Loucy (cell line): ENCODE results near the gene TTC21B.

Experiments used
- H2AFZ ChIP-seq: fragments of 200-600 bp; sonication (generic); 2 replicates; pipeline ENCODE4 v1.6.0; 2016; ENCODE audit warnings: antibody characterized with exemption, mild to moderate bottlenecking, low read length, moderate library complexity
- H3F3A ChIP-seq: fragments of 200-600 bp; 2 replicates; pipeline ENCODE4 v1.6.0; 2016; ENCODE audit warnings: antibody characterized with exemption, low read depth, mild to moderate bottlenecking
- H3K27me3 ChIP-seq: fragments of 200-600 bp; sonication (generic); 2 replicates; pipeline ENCODE4 v1.6.1; 2014; ENCODE audit warnings: low read length, mild to moderate bottlenecking; ENCODE audit not compliant: insufficient read depth, poor library complexity, severe bottlenecking
- H3K36me3 ChIP-seq: fragments of 200-600 bp; sonication (generic); 2 replicates; pipeline ENCODE4 v1.6.1; 2016; ENCODE audit warnings: low read length; ENCODE audit not compliant: insufficient read depth
- H3K4me1 ChIP-seq: fragments of 200-600 bp; sonication (generic); 2 replicates; pipeline ENCODE4 v1.5.1; 2014; ENCODE audit warnings: low read length, mild to moderate bottlenecking; ENCODE audit not compliant: insufficient read depth, poor library complexity, severe bottlenecking
- H3K4me2 ChIP-seq: fragments of 200-600 bp; sonication (generic); 2 replicates; pipeline ENCODE4 v1.6.0; 2014; ENCODE audit warnings: antibody characterized with exemption, low read length, low read depth, mild to moderate bottlenecking; ENCODE audit not compliant: poor library complexity, severe bottlenecking
- H3K4me3 ChIP-seq: fragments of 200-600 bp; sonication (generic); 2 replicates; pipeline ENCODE4 v1.5.1; 2014; ENCODE audit warnings: low read length, mild to moderate bottlenecking, mixed read lengths; ENCODE audit not compliant: poor library complexity, severe bottlenecking
- H3K79me2 ChIP-seq: fragments of 200-600 bp; sonication (generic); 2 replicates; pipeline ENCODE4 v1.6.1; 2014; ENCODE audit warnings: low read length; ENCODE audit not compliant: insufficient read depth
- H3K9ac ChIP-seq: fragments of 200-600 bp; sonication (generic); 2 replicates; pipeline ENCODE4 v1.6.0; 2014; ENCODE audit warnings: mild to moderate bottlenecking, low read depth, low read length, moderate library complexity; ENCODE audit not compliant: poor library complexity, severe bottlenecking
- H3K9me2 ChIP-seq: fragments of 200-600 bp; sonication (generic); replicated peaks from 2 replicates; pipeline ENCODE4 v1.6.1; 2016; ENCODE audit warnings: low read depth, low read length, mixed read lengths
- H3K9me3 ChIP-seq: fragments of 200-600 bp; sonication (generic); 2 replicates; pipeline ENCODE4 v1.6.1; 2014; ENCODE audit warnings: mild to moderate bottlenecking, antibody characterized with exemption, low read length, low read depth; ENCODE audit not compliant: insufficient read depth
- H4K20me1 ChIP-seq: fragments of 200-600 bp; sonication (generic); 2 replicates; pipeline ENCODE4 v1.6.0; 2014; ENCODE audit warnings: antibody characterized with exemption, low read length, mild to moderate bottlenecking; ENCODE audit not compliant: insufficient read depth, poor library complexity, severe bottlenecking
- CTCF ChIP-seq: fragments of 200-600 bp; sonication (generic); conservative IDR thresholded peaks from 2 replicates; pipeline ENCODE4 v1.5.1; 2014; ENCODE audit warnings: mild to moderate bottlenecking, antibody characterized with exemption, low read length
- EZH2phosphoT487 ChIP-seq: fragments of 200-600 bp; IDR thresholded peaks from 2 replicates; pipeline ENCODE4 v1.6.1; 2018; ENCODE audit warnings: antibody characterized with exemption, mild to moderate bottlenecking, moderate library complexity, borderline replicate concordance

Gene TTC21B

GRCh38 chr2:165888171-165888570 is 65.4 kb downstream of the TTC21B start:
- Histone ChIP-seq H3K27me3 (no peaks in the 10 kb centered on the region), H3K79me2 (no peaks in the 10 kb centered on the region), H4K20me1 (no peaks in the 10 kb centered on the region), H3K9me2 (no peaks in the 10 kb centered on the region), H3K4me3 (no peak overlapping the region), H3K9ac (no peak overlapping the region), H3F3A (no peaks in the 10 kb centered on the region), H3K4me2 (no peak overlapping the region), H3K9me3 (no peaks in the 10 kb centered on the region), H3K4me1 (peaks cover 3% of the 10 kb centered on the region), H2AFZ (no peak overlapping the region), H3K36me3 (peaks cover 56% of the 10 kb centered on the region; the same call in 1 of the 2 replicates)
- no peak for TF ChIP-seq EZH2phosphoT487
- TF ChIP-seq CTCF = no peak

- H3K9ac ChIP-seq = no peak overlapping the region
- H3K36me3 ChIP-seq = peaks cover 54% of the 10 kb centered on the region; the same call in 1 of the 2 replicates
- H3K4me2 ChIP-seq = no peak overlapping the region
- no peaks in the 10 kb centered on the region for H4K20me1 ChIP-seq
- H3K4me3 ChIP-seq = no peak overlapping the region
- no peaks in the 10 kb centered on the region for H3F3A ChIP-seq
- H3K9me2 ChIP-seq = no peaks in the 10 kb centered on the region
- H2AFZ ChIP-seq = no peak overlapping the region
- H3K79me2 ChIP-seq = no peaks in the 10 kb centered on the region
- no peaks in the 10 kb centered on the region for H3K9me3 ChIP-seq
- TF ChIP-seq EZH2phosphoT487 = no peak
- TF ChIP-seq CTCF = no peak
- no peaks in the 10 kb centered on the region for H3K27me3 ChIP-seq
- peaks cover 3% of the 10 kb centered on the region for H3K4me1 ChIP-seq
These were observed 67.0 kb downstream of the TTC21B start for GRCh38 chr2:165886487-165887146.

- Histone ChIP-seq H3F3A (no peaks in the 10 kb centered on the region; the same call in 1 of the 2 replicates), H3K9ac (no peak overlapping the region), H3K4me2 (no peak overlapping the region), H4K20me1 (no peaks in the 10 kb centered on the region), H3K36me3 (peaks cover 41% of the 10 kb centered on the region), H3K27me3 (no peaks in the 10 kb centered on the region), H3K4me3 (no peak overlapping the region), H3K4me1 (peaks cover 4% of the 10 kb centered on the region), H3K79me2 (no peaks in the 10 kb centered on the region), H3K9me2 (no peaks in the 10 kb centered on the region), H3K9me3 (no peaks in the 10 kb centered on the region), H2AFZ (no peak overlapping the region)
- no peak for TF ChIP-seq EZH2phosphoT487
- no peak for TF ChIP-seq CTCF
These were observed 75.7 kb downstream of the TTC21B start for GRCh38 chr2:165877565-165878550.
